Tibial nerve (tissue), 4 donors: Measurements from ENCODE around the gene SYTL1.

Experiments used
- CTCF ChIP-seq, 5 experiments: fragments of 200-600 bp in 3 of 5; fragments of 450-650 bp in 2 of 5; sonication (generic) in 3 of 5; IDR thresholded peaks; one replicate each; pipeline ENCODE4 v1.5.1; 2016 to 2019; ENCODE audit warnings: antibody characterized with exemption in 5 of 5, mild to moderate bottlenecking in 3 of 5, moderate library complexity in 2 of 5
- EP300 ChIP-seq, 2 donors: sonication (generic); formaldehyde crosslinking; IDR thresholded peaks; one replicate each; pipeline ENCODE4 v1.6.1; 2017; ENCODE audit warnings: antibody characterized with exemption in 2 of 2, mild to moderate bottlenecking in 1 of 2
- POLR2A ChIP-seq, 2 donors: fragments of 450-650 bp; IDR thresholded peaks; one replicate each; pipeline ENCODE4 v1.6.1; 2017; ENCODE audit warnings: antibody characterized with exemption in 2 of 2, mild to moderate bottlenecking in 2 of 2, moderate library complexity in 2 of 2

GRCh38 chr1:27331426-27331825 lies 10.4 kb upstream of the SYTL1 start:
- no peak for TF ChIP-seq POLR2A (IDR thresholded peaks at IDR 0.05)
- no peak for TF ChIP-seq CTCF (IDR thresholded peaks at IDR 0.05)
- TF ChIP-seq EP300 (IDR thresholded peaks at IDR 0.05) = no peak
